HG03442 (cell line): ENCODE measurements around the gene TMEM9.
A peak's percentile ranks its signal among the peaks of the same experiment; 100 is the strongest.
"Not testable (repeated sequence)": the region's sequence is repeated elsewhere in the genome, so short reads cannot be mapped to it uniquely, and the experiment has no call there.

ENCODE experiments used
- ATAC-seq: cut with Tn5 transposase; IDR thresholded peaks from one replicate; pipeline ENCODE4 v1.9.1; 2021; ENCODE audit warnings: mild to moderate bottlenecking, moderate library complexity; ENCODE audit not compliant: unreplicated experiment

The TMEM9 gene

GRCh38 chr1:201173736-201174135, 19.5 kb upstream of the TMEM9 start:
- no peak for ATAC-seq

GRCh38 chr1:201172999-201173610, 18.8 kb upstream of the TMEM9 start:
- no peak for ATAC-seq

- ATAC-seq, result no peak
Observed at GRCh38 chr1:201172326-201172725, 18.1 kb upstream of the TMEM9 start.

GRCh38 chr1:201171063-201172036, 17.1 kb upstream of the TMEM9 start:
- ATAC-seq, result peak; percentile 48

- ATAC-seq, result peak; percentile 87
Observed at GRCh38 chr1:201170533-201171062, 16.3 kb upstream of the TMEM9 start.

- ATAC-seq, result no peak
Observed at GRCh38 chr1:201169971-201170532, 15.8 kb upstream of the TMEM9 start.

- no peak for ATAC-seq
Observed at GRCh38 chr1:201169203-201169602, 14.9 kb upstream of the TMEM9 start.

GRCh38 chr1:201167041-201167991, 13.0 kb upstream of the TMEM9 start:
- ATAC-seq, result no peak

- no peak for ATAC-seq
Observed at GRCh38 chr1:201164645-201165044, 10.4 kb upstream of the TMEM9 start.

- ATAC-seq, result no peak
Observed at GRCh38 chr1:201163707-201164106, 9.4 kb upstream of the TMEM9 start.

GRCh38 chr1:201163036-201163435, 8.8 kb upstream of the TMEM9 start:
- ATAC-seq, result not testable (repeated sequence)

GRCh38 chr1:201157949-201158348, 3.7 kb upstream of the TMEM9 start:
- ATAC-seq, result no peak

- no peak for ATAC-seq
Observed at GRCh38 chr1:201156819-201157218, 2.5 kb upstream of the TMEM9 start.

- no peak for ATAC-seq
Observed at GRCh38 chr1:201156346-201156745, 2.1 kb upstream of the TMEM9 start.

GRCh38 chr1:201155354-201155753, 1.1 kb upstream of the TMEM9 start:
- no peak for ATAC-seq

GRCh38 chr1:201153474-201154388, 543 bp downstream of the TMEM9 start:
- ATAC-seq, result peak; percentile 66

GRCh38 chr1:201149400-201149799, 4.9 kb downstream of the TMEM9 start:
- no peak for ATAC-seq

- ATAC-seq, result no peak
Observed at GRCh38 chr1:201147396-201148015, 6.8 kb downstream of the TMEM9 start.
